Esophagus squamous epithelium (tissue), 4 donors: Measurements from ENCODE around the gene MVB12B.

Source experiments
- POLR2A ChIP-seq, 4 donors: fragments of 450-650 bp; IDR thresholded peaks; one replicate each; pipeline ENCODE4 v1.6.1; 2017; ENCODE audit warnings: antibody characterized with exemption in 4 of 4, mild to moderate bottlenecking in 4 of 4, moderate library complexity in 3 of 4
- TF ChIP-seq, protein P1 (sequence below), 6 experiments: fragments of 450-650 bp in 4 of 6; fragments of 200-600 bp in 2 of 6; sonication (generic) in 2 of 6; IDR thresholded peaks; one replicate each; pipeline ENCODE4 v1.5.1; 2016 to 2019; ENCODE audit warnings: antibody characterized with exemption in 6 of 6, mild to moderate bottlenecking in 4 of 6, moderate library complexity in 4 of 6

DNA sequence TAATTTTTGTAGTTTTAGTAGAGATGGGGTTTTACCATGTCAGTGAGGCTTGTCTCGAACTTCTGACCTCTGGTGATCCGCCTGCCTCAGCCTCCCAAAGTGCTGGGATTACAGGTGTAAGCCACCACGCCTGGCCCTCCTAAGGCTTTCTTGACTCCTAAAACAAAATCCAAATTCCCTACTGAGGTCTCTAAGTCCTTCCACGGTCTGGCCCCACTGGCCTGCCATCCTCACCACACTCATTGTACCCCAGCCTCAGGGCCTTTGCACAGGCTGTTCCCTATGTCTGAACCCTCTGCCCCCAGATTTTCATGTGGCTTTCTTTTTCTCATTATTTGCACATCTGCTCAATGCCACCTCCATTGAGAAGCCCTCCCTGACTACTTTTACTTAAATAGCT lies 34.7 kb upstream of the MVB12B start:
- TF ChIP-seq, protein P1, sequence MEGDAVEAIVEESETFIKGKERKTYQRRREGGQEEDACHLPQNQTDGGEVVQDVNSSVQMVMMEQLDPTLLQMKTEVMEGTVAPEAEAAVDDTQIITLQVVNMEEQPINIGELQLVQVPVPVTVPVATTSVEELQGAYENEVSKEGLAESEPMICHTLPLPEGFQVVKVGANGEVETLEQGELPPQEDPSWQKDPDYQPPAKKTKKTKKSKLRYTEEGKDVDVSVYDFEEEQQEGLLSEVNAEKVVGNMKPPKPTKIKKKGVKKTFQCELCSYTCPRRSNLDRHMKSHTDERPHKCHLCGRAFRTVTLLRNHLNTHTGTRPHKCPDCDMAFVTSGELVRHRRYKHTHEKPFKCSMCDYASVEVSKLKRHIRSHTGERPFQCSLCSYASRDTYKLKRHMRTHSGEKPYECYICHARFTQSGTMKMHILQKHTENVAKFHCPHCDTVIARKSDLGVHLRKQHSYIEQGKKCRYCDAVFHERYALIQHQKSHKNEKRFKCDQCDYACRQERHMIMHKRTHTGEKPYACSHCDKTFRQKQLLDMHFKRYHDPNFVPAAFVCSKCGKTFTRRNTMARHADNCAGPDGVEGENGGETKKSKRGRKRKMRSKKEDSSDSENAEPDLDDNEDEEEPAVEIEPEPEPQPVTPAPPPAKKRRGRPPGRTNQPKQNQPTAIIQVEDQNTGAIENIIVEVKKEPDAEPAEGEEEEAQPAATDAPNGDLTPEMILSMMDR (IDR thresholded peaks at IDR 0.05), result no peak
- TF ChIP-seq POLR2A (IDR thresholded peaks at IDR 0.05), result no peak
